Measurements from ENCODE around the gene ATP6V1B1. TPM values are rescaled to one million over a fixed set of nuclear protein-coding genes. Genes with fewer than 3 reads are reported as not detected.

ATP6V1B1 gene
- total RNA-seq, 4 donors from 2014 or later: 7.3 to 110 (median 55.0) TPM

DNA sequence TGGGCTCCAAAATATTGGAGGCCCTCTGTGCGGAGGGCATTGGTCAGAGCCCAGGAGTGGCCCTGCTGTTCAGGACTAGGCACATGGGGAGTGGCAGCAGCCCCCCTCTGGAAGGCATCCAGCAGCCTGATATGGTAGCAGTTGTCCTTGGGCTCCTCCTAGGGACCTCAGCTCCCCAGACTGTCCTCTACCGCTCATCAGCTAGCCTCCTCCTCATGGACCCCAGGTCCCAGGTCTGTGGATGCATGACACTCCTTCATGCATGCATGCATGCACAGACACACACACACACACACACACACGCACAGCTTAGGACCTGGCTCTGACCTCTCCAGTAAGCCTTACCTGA, 15.4 kb upstream of the ATP6V1B1 start:
- 79 to 93% methylated on average over 3 of the region's 3 CpGs for WGBS, 2 donors
- no peak for TF ChIP-seq POLR2A (IDR thresholded peaks at IDR 0.05)
- TF ChIP-seq CTCF (IDR thresholded peaks at IDR 0.05): no peak
- H3K4me3 ChIP-seq (ENCODE audit: low read depth, poor library complexity, severe bottlenecking): no peak overlapping the region
- intact Hi-C loops (cut with DNase I; ENCODE audit: low total_unique reads): loop anchor here (10.0 kb wide), 1 partner anchor 56 kb away; no protein-coding TSS in a partner anchor
- DNase-seq (ENCODE audit: low spot score in 2 of 2): peak in 1 of 2 donors; percentile 43

- DNase-seq (ENCODE audit: low spot score in 2 of 2): peak in 1 of 2 donors; percentile 76
- intact Hi-C loops (cut with DNase I; ENCODE audit: low total_unique reads): loop anchor here (10.0 kb wide), 1 partner anchor 56 kb away; no protein-coding TSS in a partner anchor
- H3K4me3 ChIP-seq (ENCODE audit: low read depth, poor library complexity, severe bottlenecking): no peak overlapping the region
- TF ChIP-seq POLR2A (IDR thresholded peaks at IDR 0.05): no peak
- TF ChIP-seq CTCF (IDR thresholded peaks at IDR 0.05): no peak
- 93 to 97% methylated on average over 11 to 12 of the region's 12 CpGs for WGBS, 2 donors
These were observed 14.7 kb upstream of the ATP6V1B1 start for GRCh38 chr2:70921031-70921430.

- WGBS, 2 donors: 43 to 47% methylated on average over 2 of the region's 2 CpGs
These were observed 13.9 kb upstream of the ATP6V1B1 start for GRCh38 chr2:70921839-70922234.

DNA sequence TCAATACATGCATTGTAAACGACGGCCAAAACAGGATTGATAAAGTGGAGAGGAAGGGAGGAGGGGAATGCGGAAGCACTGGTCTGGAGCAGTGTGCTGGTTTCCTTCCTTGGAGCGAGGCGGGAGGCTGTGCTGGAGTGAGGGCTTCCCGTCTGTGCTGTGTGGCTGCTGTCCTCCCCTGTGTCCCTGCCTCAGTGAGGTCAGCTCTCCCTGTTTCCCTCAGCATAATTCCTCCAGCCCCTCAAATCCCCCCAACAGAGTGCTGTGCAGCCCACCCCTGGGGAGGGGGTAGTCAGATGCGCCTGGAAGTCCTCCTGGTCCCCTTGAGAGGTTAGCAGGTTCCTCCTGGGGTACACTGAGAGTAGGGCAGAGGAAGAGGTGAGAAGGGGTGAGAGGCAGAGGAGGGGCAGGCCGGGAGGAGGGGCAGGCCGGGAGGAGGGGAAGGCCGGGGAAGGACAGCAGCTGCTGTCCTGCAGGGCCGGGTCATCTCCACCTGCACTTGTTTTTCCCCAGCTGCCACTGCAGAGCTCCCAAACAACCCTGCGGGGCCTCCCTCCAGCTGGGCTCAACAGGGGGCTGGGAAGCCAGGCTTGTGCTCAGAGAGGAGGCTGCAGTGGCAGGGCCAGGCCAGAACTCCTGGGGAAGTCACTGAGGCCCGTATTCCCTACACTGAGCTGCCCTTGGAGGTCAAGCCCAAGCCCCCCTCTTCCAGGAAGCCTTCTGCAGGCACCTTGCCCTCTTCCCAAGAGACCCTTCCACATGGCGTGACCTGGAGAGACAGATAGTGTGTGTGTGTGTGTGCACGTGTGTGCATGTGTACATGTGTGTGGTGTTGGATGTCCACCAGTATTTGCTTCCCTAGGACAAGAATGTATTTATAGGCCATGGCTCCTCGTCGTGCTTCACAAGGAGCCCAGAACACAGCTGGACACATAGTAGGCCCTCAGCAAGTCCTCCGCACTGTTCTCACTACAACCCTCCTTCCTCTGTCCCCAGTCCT, 13.2 kb upstream of the ATP6V1B1 start:
- no peak overlapping the region for H3K4me3 ChIP-seq (ENCODE audit: low read depth, poor library complexity, severe bottlenecking)
- intact Hi-C loops (cut with DNase I; ENCODE audit: low total_unique reads): loop anchor here (10.0 kb wide), 1 partner anchor 58 kb away; no protein-coding TSS in a partner anchor
- peak in 1 of 2 donors; percentile 70 for DNase-seq (ENCODE audit: low spot score in 2 of 2)
- WGBS, 2 donors: 81 to 85% methylated on average over 18 of the region's 18 CpGs
- no peak for TF ChIP-seq CTCF (IDR thresholded peaks at IDR 0.05)
- TF ChIP-seq POLR2A (IDR thresholded peaks at IDR 0.05): no peak

More at GRCh38 chr2:70921839-70922234, 13.9 kb upstream of the ATP6V1B1 start:
- no peak overlapping the region for H3K4me3 ChIP-seq (ENCODE audit: low read depth, poor library complexity, severe bottlenecking)
- TF ChIP-seq POLR2A (IDR thresholded peaks at IDR 0.05) (no peak), CTCF (IDR thresholded peaks at IDR 0.05) (no peak)
- intact Hi-C loops (cut with DNase I; ENCODE audit: low total_unique reads): loop anchor here (10.0 kb wide), 1 partner anchor 57 kb away; no protein-coding TSS in a partner anchor
- no peak for DNase-seq (ENCODE audit: low spot score in 2 of 2)

- peak in 1 of 2 donors; percentile 49 for DNase-seq (ENCODE audit: low spot score in 2 of 2)
- no peak overlapping the region for H3K4me3 ChIP-seq (ENCODE audit: low read depth, poor library complexity, severe bottlenecking)
- TF ChIP-seq POLR2A (IDR thresholded peaks at IDR 0.05): no peak
- TF ChIP-seq CTCF (IDR thresholded peaks at IDR 0.05): no peak
- intact Hi-C loops (cut with DNase I; ENCODE audit: low total_unique reads): loop anchor here (10.0 kb wide), 1 partner anchor 59 kb away; no protein-coding TSS in a partner anchor
- 73% methylated on average over 10 of the region's 10 CpGs for WGBS, 2 donors
These were observed 12.2 kb upstream of the ATP6V1B1 start for GRCh38 chr2:70923378-70924015.
